H9 (cell line): ENCODE measurements around the gene OSBPL10. TPM values are rescaled to one million over a fixed set of nuclear protein-coding genes. Genes with fewer than 3 reads are reported as not detected.

Source experiments
- DNase-seq: peaks from one replicate; pipeline ENCODE4 v3.0.0-alpha.2; 2017
- H2AFZ ChIP-seq: one replicate; pipeline ENCODE4 v1.6.1; 2013; ENCODE audit warnings: mild to moderate bottlenecking, low read length, control low read depth, moderate library complexity
- H2AK5ac ChIP-seq: 2 replicates; pipeline ENCODE4 v1.6.1; 2013; ENCODE audit warnings: low read length, control low read depth, mixed read lengths; ENCODE audit not compliant: insufficient read length
- H2BK120ac ChIP-seq: one replicate; pipeline ENCODE4 v1.6.1; 2013; ENCODE audit warnings: low read depth, mild to moderate bottlenecking, low read length, control low read depth, inconsistent platforms; ENCODE audit not compliant: poor library complexity, severe bottlenecking
- H2BK12ac ChIP-seq: 2 replicates; pipeline ENCODE4 v1.6.1; 2013; ENCODE audit warnings: low read length, control low read depth, mixed read lengths, low read depth; ENCODE audit not compliant: insufficient read length
- H2BK15ac ChIP-seq: 2 replicates; pipeline ENCODE4 v1.6.1; 2013; ENCODE audit warnings: low read depth, low read length, control low read depth
- H2BK20ac ChIP-seq: one replicate; pipeline ENCODE4 v1.6.1; 2013; ENCODE audit warnings: low read depth, mild to moderate bottlenecking, low read length, control low read depth, inconsistent platforms; ENCODE audit not compliant: poor library complexity, severe bottlenecking
- H2BK5ac ChIP-seq: 2 replicates; pipeline ENCODE4 v1.6.1; 2013; ENCODE audit warnings: low read length, control low read depth, mixed read lengths; ENCODE audit not compliant: insufficient read length
- H3K14ac ChIP-seq: 2 replicates; pipeline ENCODE4 v1.6.1; 2013; ENCODE audit warnings: low read length, control low read depth; ENCODE audit not compliant: insufficient read depth
- H3K18ac ChIP-seq: 2 replicates; pipeline ENCODE4 v1.6.1; 2013; ENCODE audit warnings: low read depth, mild to moderate bottlenecking, mixed read lengths, low read length, control low read depth; ENCODE audit not compliant: insufficient read length
- H3K23ac ChIP-seq: 2 replicates; pipeline ENCODE4 v1.6.1; 2013; ENCODE audit warnings: low read length, control low read depth, mixed read lengths, low read depth; ENCODE audit not compliant: insufficient read length
- H3K23me2 ChIP-seq: 2 replicates; pipeline ENCODE4 v1.6.1; 2013; ENCODE audit warnings: low read depth, mild to moderate bottlenecking, mixed read lengths, low read length, control low read depth; ENCODE audit not compliant: insufficient read length, poor library complexity, severe bottlenecking
- H3K27ac ChIP-seq: 2 replicates; pipeline ENCODE4 v1.5.1; 2013; ENCODE audit warnings: low read length, control low read depth, mixed read lengths, low read depth; ENCODE audit not compliant: insufficient read length
- H3K27me3 ChIP-seq: 2 replicates; pipeline ENCODE4 v1.6.1; 2013; ENCODE audit warnings: low read length, control low read depth, inconsistent platforms; ENCODE audit not compliant: insufficient read depth
- H3K4ac ChIP-seq: 2 replicates; pipeline ENCODE4 v1.6.1; 2013; ENCODE audit warnings: low read depth, mild to moderate bottlenecking, control low read depth, inconsistent platforms, low read length, moderate library complexity
- H3K4me1 ChIP-seq: 2 replicates; pipeline ENCODE4 v1.6.1; 2013; ENCODE audit warnings: low read length, control low read depth, inconsistent platforms; ENCODE audit not compliant: insufficient read depth
- H3K4me2 ChIP-seq: 2 replicates; pipeline ENCODE4 v1.6.1; 2013; ENCODE audit warnings: low read length, control low read depth, mixed read lengths; ENCODE audit not compliant: insufficient read length, insufficient read depth
- H3K56ac ChIP-seq: 2 replicates; pipeline ENCODE4 v1.6.1; 2013; ENCODE audit warnings: low read depth, mild to moderate bottlenecking, mixed read lengths, low read length, control low read depth; ENCODE audit not compliant: insufficient read length
- H3K79me1 ChIP-seq: 2 replicates; pipeline ENCODE4 v1.6.1; 2013; ENCODE audit warnings: low read depth, mild to moderate bottlenecking, moderate library complexity, low read length, control low read depth, inconsistent platforms; ENCODE audit not compliant: insufficient read depth, poor library complexity, severe bottlenecking
- H3K79me2 ChIP-seq: 2 replicates; pipeline ENCODE4 v1.6.1; 2013; ENCODE audit warnings: low read length, control low read depth, inconsistent platforms; ENCODE audit not compliant: insufficient read depth
- H3K9ac ChIP-seq: 2 replicates; pipeline ENCODE4 v1.6.1; 2013; ENCODE audit warnings: low read length, control low read depth, mixed read lengths; ENCODE audit not compliant: insufficient read length; ENCODE audit errors: extremely low read depth
- H3K9me3 ChIP-seq: one replicate; pipeline ENCODE4 v1.6.1; 2013; ENCODE audit warnings: low read depth, low read length, inconsistent platforms; ENCODE audit not compliant: control insufficient read depth
- H3T11ph ChIP-seq: one replicate; pipeline ENCODE4 v1.6.1; 2013; ENCODE audit warnings: mild to moderate bottlenecking, low read length, control low read depth, inconsistent platforms
- H4K20me1 ChIP-seq: one replicate; pipeline ENCODE4 v1.6.1; 2013; ENCODE audit not compliant: control insufficient read depth, insufficient read length, insufficient read depth
- H4K5ac ChIP-seq: 2 replicates; pipeline ENCODE4 v1.6.1; 2013; ENCODE audit warnings: low read depth, mild to moderate bottlenecking, mixed read lengths, low read length, control low read depth; ENCODE audit not compliant: insufficient read length
- H4K8ac ChIP-seq: replicated peaks from 2 replicates; pipeline ENCODE4 v1.6.1; 2013; ENCODE audit warnings: low read length, control low read depth, mixed read lengths, low read depth; ENCODE audit not compliant: insufficient read length
- H4K91ac ChIP-seq: 2 replicates; pipeline ENCODE4 v1.6.1; 2013; ENCODE audit warnings: low read depth, mild to moderate bottlenecking, moderate library complexity, mixed read lengths, low read length, control low read depth; ENCODE audit not compliant: insufficient read length
- H3K27ac Mint-ChIP-seq, 3 experiments: 2 replicates in 2 of 3; 3 replicates in 1 of 3; pipeline ENCODE4 v1.8.0; 2020 to 2021; ENCODE audit warnings: mixed read lengths in 3 of 3, mild to moderate bottlenecking in 1 of 3, moderate library complexity in 1 of 3
- H3K27me3 Mint-ChIP-seq: 2 replicates; pipeline ENCODE4 v1.8.0; 2021; ENCODE audit warnings: low read depth, mild to moderate bottlenecking, moderate library complexity, mixed read lengths
- H3K36me3 Mint-ChIP-seq, 3 experiments: 2 replicates in 2 of 3; 3 replicates in 1 of 3; pipeline ENCODE4 v1.8.0; 2020 to 2021; ENCODE audit warnings: low read depth in 3 of 3, mixed read lengths in 3 of 3; ENCODE audit not compliant: insufficient read depth in 1 of 3
- H3K4me1 Mint-ChIP-seq, 2 experiments: 2 replicates each; pipeline ENCODE4 v1.8.0; 2020; ENCODE audit warnings: mixed read lengths in 2 of 2
- H3K4me3 Mint-ChIP-seq, 2 experiments: 2 replicates in 1 of 2; 3 replicates in 1 of 2; pipeline ENCODE4 v1.8.0; 2020 to 2021; ENCODE audit warnings: mild to moderate bottlenecking in 2 of 2, mixed read lengths in 2 of 2, moderate library complexity in 1 of 2
- H3K9me3 Mint-ChIP-seq, 2 experiments: 2 replicates in 1 of 2; 3 replicates in 1 of 2; pipeline ENCODE4 v1.8.0; 2020; ENCODE audit warnings: mild to moderate bottlenecking in 2 of 2, mixed read lengths in 2 of 2, moderate library complexity in 1 of 2
- CTCF ChIP-seq: fragments of 200-600 bp; sonication (generic); conservative IDR thresholded peaks from 3 replicates; pipeline ENCODE4 v1.8.0; 2021; ENCODE audit warnings: antibody characterized with exemption, mild to moderate bottlenecking
- total RNA-seq: library from RNA; stranded (reverse); gene quantifications from 2 replicates; pipeline ENCODE4 v1.2.1, GENCODE V29; 2021

Gene OSBPL10
- total RNA-seq, 1 experiment from 2014 or later = 42.7 TPM

GRCh38 chr3:31943041-31943440, 38.0 kb downstream of the OSBPL10 start:
- H4K20me1 ChIP-seq = no peaks in the 10 kb centered on the region
- H3K9ac ChIP-seq = no peak overlapping the region
- no peak for TF ChIP-seq CTCF
- no peak overlapping the region for H3K27ac ChIP-seq
- no peaks in the 10 kb centered on the region for H3K23me2 ChIP-seq
- peaks cover 9% of the 10 kb centered on the region for H3K79me1 ChIP-seq
- H2BK120ac ChIP-seq = no peak overlapping the region
- Mint-ChIP-seq H3K4me3 (no peak overlapping the region), H3K27me3 (no peaks in the 10 kb centered on the region), H3K27ac (no peak overlapping the region), H3K36me3 (peaks cover 0 to 2% (median 0%) of the 10 kb centered on the region in 3 experiments; a peak in 1 of 7 replicates), H3K4me1 (peaks cover 32 to 36% of the 10 kb centered on the region in 2 experiments), H3K9me3 (0 out of 5 replicates have a peak, but pooled peaks cover 0 to 2% of the 10 kb centered on the region in 2 experiments)
- H4K91ac ChIP-seq = no peak overlapping the region
- no peak overlapping the region for H3K4me2 ChIP-seq
- no peak overlapping the region for H4K8ac ChIP-seq
- H3K14ac ChIP-seq = no peak overlapping the region
- H3K4me1 ChIP-seq = peaks cover 19% of the 10 kb centered on the region; the same call in 1 of the 2 replicates
- DNase-seq = no peak
- no peak overlapping the region for H2BK20ac ChIP-seq
- peaks cover 44% of the 10 kb centered on the region for H3K79me2 ChIP-seq
- H3K4ac ChIP-seq = no peak overlapping the region
- no peak overlapping the region for H3K23ac ChIP-seq
- H3T11ph ChIP-seq = no peak overlapping the region
- no peak overlapping the region for H3K56ac ChIP-seq
- H3K18ac ChIP-seq = no peak overlapping the region
- H2AK5ac ChIP-seq = no peak overlapping the region
- H2BK5ac ChIP-seq = no peak overlapping the region
- no peaks in the 10 kb centered on the region for H3K27me3 ChIP-seq
- H2AFZ ChIP-seq = no peak overlapping the region
- H4K5ac ChIP-seq = no peak overlapping the region
- H2BK12ac ChIP-seq = no peak overlapping the region
- no peak overlapping the region for H2BK15ac ChIP-seq
- no peaks in the 10 kb centered on the region for H3K9me3 ChIP-seq
